Neural crest cell (in vitro differentiated cells): Measurements from ENCODE around the gene FSTL4. TPM values are rescaled to one million over a fixed set of nuclear protein-coding genes. Genes with fewer than 3 reads are reported as not detected.

Experiments
- DNase-seq: peaks from one replicate; pipeline ENCODE4 v3.0.0; 2021; ENCODE audit warnings: low read depth, mixed read lengths, low spot score
- H3K27ac Mint-ChIP-seq: one replicate; pipeline ENCODE4 v1.8.0; 2021; ENCODE audit warnings: mild to moderate bottlenecking, mixed read lengths; ENCODE audit not compliant: unreplicated experiment
- H3K27me3 Mint-ChIP-seq: 2 replicates; pipeline ENCODE4 v1.8.0; 2021; ENCODE audit warnings: low read depth, mild to moderate bottlenecking, mixed read lengths
- H3K36me3 Mint-ChIP-seq: 2 replicates; pipeline ENCODE4 v1.8.0; 2021; ENCODE audit warnings: low read depth, mild to moderate bottlenecking, mixed read lengths
- H3K4me1 Mint-ChIP-seq: 2 replicates; pipeline ENCODE4 v1.8.0; 2021; ENCODE audit warnings: mixed read lengths
- H3K4me3 Mint-ChIP-seq: one replicate; pipeline ENCODE4 v1.8.0; 2021; ENCODE audit warnings: mild to moderate bottlenecking, mixed read lengths
- H3K9me3 Mint-ChIP-seq: 2 replicates; pipeline ENCODE4 v1.8.0; 2021; ENCODE audit warnings: mixed read lengths
- CTCF ChIP-seq: fragments of 200-600 bp; sonication (generic); conservative IDR thresholded peaks from 2 replicates; pipeline ENCODE4 v1.5.0; 2021; ENCODE audit warnings: antibody characterized with exemption, mild to moderate bottlenecking
- total RNA-seq: library from RNA; stranded (reverse); gene quantifications from 2 replicates; pipeline ENCODE4 v1.2.1, GENCODE V29; 2021

FSTL4 gene
- total RNA-seq, 1 donor from 2014 or later, result 2.0 TPM

GRCh38 chr5:133420440-133421301, 191.7 kb downstream of the FSTL4 start:
- DNase-seq, result no peak
- H3K27me3 Mint-ChIP-seq, result peaks cover 11% of the 10 kb centered on the region

GRCh38 chr5:133415906-133416305, 196.4 kb downstream of the FSTL4 start:
- peaks cover 2% of the 10 kb centered on the region for H3K9me3 Mint-ChIP-seq
- H3K27ac Mint-ChIP-seq, result no peak overlapping the region
- H3K36me3 Mint-ChIP-seq, result no peaks in the 10 kb centered on the region
- H3K4me3 Mint-ChIP-seq, result no peak overlapping the region
- TF ChIP-seq CTCF, result no peak
- peaks cover 2% of the 10 kb centered on the region for H3K27me3 Mint-ChIP-seq
- no peaks in the 10 kb centered on the region for H3K4me1 Mint-ChIP-seq
- DNase-seq, result no peak

More at GRCh38 chr5:133420440-133421301, 191.7 kb downstream of the FSTL4 start:
- peaks cover 38% of the 10 kb centered on the region for H3K4me1 Mint-ChIP-seq
- no peak overlapping the region for H3K27ac Mint-ChIP-seq
- H3K4me3 Mint-ChIP-seq, result no peak overlapping the region
- no peaks in the 10 kb centered on the region for H3K36me3 Mint-ChIP-seq
- peaks cover 2% of the 10 kb centered on the region for H3K9me3 Mint-ChIP-seq
- no peak for TF ChIP-seq CTCF

GRCh38 chr5:133415506-133415905, 196.8 kb downstream of the FSTL4 start:
- DNase-seq, result no peak
- H3K27ac Mint-ChIP-seq, result no peak overlapping the region
- no peak overlapping the region for H3K4me3 Mint-ChIP-seq
- H3K9me3 Mint-ChIP-seq, result peaks cover 2% of the 10 kb centered on the region
- H3K27me3 Mint-ChIP-seq, result peaks cover 2% of the 10 kb centered on the region
- no peak for TF ChIP-seq CTCF
- no peaks in the 10 kb centered on the region for H3K36me3 Mint-ChIP-seq
- no peaks in the 10 kb centered on the region for H3K4me1 Mint-ChIP-seq

GRCh38 chr5:133412661-133413060, 199.7 kb downstream of the FSTL4 start:
- no peak for DNase-seq
- H3K9me3 Mint-ChIP-seq, result no peaks in the 10 kb centered on the region
- H3K4me1 Mint-ChIP-seq, result peaks cover 7% of the 10 kb centered on the region
- no peaks in the 10 kb centered on the region for H3K36me3 Mint-ChIP-seq
- no peak overlapping the region for H3K27ac Mint-ChIP-seq
- TF ChIP-seq CTCF, result no peak
- peaks cover 2% of the 10 kb centered on the region for H3K27me3 Mint-ChIP-seq
- H3K4me3 Mint-ChIP-seq, result no peak overlapping the region

- no peak for TF ChIP-seq CTCF
- H3K4me1 Mint-ChIP-seq, result peaks cover 7% of the 10 kb centered on the region
- H3K4me3 Mint-ChIP-seq, result no peak overlapping the region
- H3K27me3 Mint-ChIP-seq, result peaks cover 2% of the 10 kb centered on the region
- H3K9me3 Mint-ChIP-seq, result no peaks in the 10 kb centered on the region
- no peak overlapping the region for H3K27ac Mint-ChIP-seq
- no peak for DNase-seq
- no peaks in the 10 kb centered on the region for H3K36me3 Mint-ChIP-seq
Measured at GRCh38 chr5:133410335-133410828, 202.0 kb downstream of the FSTL4 start.
